ENCODE data around the gene CLDN15.
"Not testable (repeated sequence)": the region's sequence is repeated elsewhere in the genome, so short reads cannot be mapped to it uniquely, and the experiment has no call there.

The CLDN15 gene

GRCh38 chr7:101255796-101256195 is 18.2 kb upstream of the CLDN15 start:
- DNase-seq (ENCODE audit: insufficient read length, low spot score) (no peak), FAIRE-seq (no peak)
- TF ChIP-seq POLR2A (IDR thresholded peaks at IDR 0.05; ENCODE audit: low read depth, low read length), result no peak

DNA sequence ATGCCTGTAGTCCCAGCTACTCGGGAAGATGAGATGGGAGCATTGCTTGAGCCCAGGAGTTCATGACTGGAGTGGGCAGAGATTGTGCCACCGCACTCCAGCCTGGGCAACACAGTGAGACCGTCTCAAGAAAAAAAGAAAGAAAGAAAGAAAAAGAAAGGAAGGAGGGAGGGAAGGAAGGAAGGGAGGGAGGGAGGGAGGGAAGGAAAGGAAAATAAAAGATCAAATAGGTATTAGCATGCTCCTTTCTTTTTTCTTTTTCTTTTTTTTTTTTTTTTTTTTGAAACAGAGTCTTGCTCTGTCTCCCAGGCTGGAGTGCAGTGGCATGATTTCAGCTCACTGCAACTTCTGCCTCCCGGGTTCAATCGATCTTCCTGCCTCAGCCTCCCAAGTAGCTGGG is 15.6 kb upstream of the CLDN15 start:
- not testable (repeated sequence) for FAIRE-seq; DNase-seq (ENCODE audit: insufficient read length, low spot score)

DNA sequence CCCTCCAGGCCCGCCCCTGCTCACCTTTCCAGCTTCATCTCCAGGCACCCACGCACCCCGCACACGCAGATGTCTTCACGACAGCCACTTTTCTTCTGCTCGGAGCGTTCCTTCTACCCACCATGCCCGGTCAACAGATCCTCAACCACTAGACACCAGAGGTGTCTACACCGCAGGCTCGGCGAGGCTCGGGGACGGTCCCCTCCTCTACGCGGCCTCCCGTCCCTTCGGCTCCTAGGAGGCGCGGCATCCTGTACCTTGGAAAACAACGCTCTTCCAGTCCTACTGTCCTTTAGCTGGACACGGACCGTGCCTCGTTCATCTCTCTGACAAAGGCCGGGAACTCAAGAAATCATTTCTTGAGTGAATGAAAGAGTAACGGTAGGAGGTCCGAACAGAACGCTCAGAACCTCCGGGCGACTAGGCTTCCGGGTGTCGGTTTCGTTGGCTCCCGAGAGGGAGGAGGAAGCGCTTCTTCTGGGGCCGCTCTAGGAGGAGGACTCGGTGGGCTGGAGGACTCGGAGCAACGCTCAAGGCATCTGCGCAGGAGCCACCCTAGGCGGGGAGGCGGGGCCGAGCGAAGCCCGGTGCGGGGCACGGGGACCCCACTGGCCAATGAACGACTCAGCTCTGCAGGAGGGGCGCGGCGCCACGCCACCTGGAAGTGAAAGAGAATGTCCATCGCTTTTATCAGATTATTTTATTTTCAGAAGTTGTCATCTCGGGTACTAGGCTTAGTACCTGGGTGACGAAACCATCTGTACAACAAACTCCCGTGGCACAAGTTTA is 14.5 kb upstream of the CLDN15 start:
- TF ChIP-seq POLR2A (IDR thresholded peaks at IDR 0.05; ENCODE audit: low read depth, low read length), result peak; percentile 60
- FAIRE-seq (no peak), DNase-seq (ENCODE audit: insufficient read length, low spot score) (peak; percentile 97)

- no peak for TF ChIP-seq POLR2A (IDR thresholded peaks at IDR 0.05; ENCODE audit: low read depth, low read length)
- no peak for DNase-seq (ENCODE audit: insufficient read length, low spot score)
- FAIRE-seq, result no peak
Observed at GRCh38 chr7:101250324-101250723, 12.7 kb upstream of the CLDN15 start.

DNA sequence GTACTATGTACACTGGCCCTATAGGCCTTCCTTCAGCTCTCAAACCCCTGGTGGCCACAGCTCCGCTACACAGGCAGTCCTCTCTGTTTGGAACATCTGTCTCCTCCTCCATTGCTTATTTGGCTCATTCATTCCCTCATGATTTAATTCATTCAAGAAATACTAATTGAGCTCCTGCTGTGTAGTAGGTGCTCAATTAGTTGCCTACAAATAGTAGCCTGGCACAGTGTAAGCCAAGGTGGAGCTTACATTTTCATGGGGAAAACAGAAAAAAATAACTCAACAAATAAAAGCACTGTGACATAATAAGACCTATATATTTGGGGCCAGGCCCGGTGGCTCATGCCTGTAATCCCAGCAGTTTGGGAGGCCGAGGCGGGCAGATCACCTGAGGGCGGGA is 10.7 kb upstream of the CLDN15 start:
- TF ChIP-seq POLR2A (IDR thresholded peaks at IDR 0.05; ENCODE audit: low read depth, low read length), result no peak
- FAIRE-seq (no peak), DNase-seq (ENCODE audit: insufficient read length, low spot score) (no peak)

DNA sequence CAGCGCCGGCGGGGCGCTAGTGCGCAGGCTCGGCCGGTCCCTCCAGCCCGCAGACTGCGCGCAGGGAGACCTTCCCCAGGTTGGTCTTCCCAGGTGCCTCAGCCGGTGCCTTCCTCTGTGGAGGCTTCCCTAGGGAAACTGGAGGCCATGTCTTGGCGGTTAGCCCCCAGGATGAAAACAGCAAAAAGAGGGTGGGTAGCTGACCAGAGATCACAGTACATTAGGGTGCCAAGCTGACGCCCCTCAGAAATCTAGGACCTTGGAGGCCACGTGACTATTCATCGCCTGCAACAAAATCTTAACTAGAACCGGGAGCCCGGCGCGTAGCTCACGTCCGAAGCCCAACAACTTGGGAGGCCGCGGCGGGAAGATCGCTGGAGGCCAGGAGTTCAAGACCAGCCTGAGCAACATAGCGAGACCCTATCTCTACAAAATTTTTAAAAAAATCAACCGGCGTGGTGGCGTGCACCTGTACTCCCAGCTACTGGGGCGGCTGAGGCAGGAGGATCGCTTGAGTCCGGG is 7.6 kb upstream of the CLDN15 start:
- TF ChIP-seq POLR2A (IDR thresholded peaks at IDR 0.05; ENCODE audit: low read depth, low read length), result peak; percentile 67; the same call in 1 of the 2 replicates
- DNase-seq (ENCODE audit: insufficient read length, low spot score) (no peak), FAIRE-seq (no peak)

DNA sequence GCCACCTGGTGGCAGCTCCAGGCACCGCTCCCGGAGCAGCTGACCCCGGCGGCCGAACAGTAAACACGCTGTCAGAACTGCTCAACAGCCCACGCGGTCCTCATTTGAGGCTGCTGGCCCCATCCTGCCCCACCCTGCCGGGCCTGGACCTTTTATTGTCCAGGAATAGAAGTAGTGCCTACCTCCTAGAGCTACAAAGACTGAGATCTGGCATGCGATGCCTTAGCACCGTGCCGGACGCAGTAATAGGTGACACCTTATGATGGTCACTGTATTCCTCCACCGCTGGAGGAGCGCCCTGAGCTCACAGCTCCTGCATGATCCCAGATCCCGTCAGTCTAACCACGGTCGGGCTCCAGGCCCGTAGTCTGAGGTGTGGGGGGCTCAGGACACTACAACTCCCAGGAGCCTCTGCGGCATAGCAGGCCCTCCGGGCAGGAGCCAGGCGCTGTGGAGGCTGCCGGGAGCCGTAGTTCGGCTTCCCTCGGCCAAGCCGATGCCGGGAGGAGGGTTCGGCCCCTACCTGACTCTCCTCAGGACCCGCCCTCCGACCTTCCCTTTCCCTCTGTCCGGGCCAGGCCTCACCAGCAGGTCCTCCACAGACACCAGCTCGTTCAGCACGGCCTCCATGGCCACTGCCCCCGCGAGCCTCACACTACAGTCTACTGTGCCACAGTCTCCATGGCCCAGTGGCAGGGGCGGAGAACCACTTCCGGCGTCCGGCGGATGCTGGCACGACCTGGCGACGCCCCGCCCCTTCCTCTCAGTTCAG is 7.0 kb upstream of the CLDN15 start, which contains the start of gene FIS1:
FIS1 (minus strand) TSS at position 707 of the 772 bp plus-strand sequence; CDS start at position 630, 77 bp downstream.
- no peak; the same call in 1 of the 2 replicates for TF ChIP-seq POLR2A (IDR thresholded peaks at IDR 0.05; ENCODE audit: low read depth, low read length)
- no peak for FAIRE-seq
- DNase-seq (ENCODE audit: insufficient read length, low spot score), result peak; percentile 95

- no peak for DNase-seq (ENCODE audit: insufficient read length, low spot score)
- no peak for TF ChIP-seq POLR2A (IDR thresholded peaks at IDR 0.05; ENCODE audit: low read depth, low read length)
- FAIRE-seq, result no peak
Observed at GRCh38 chr7:101243646-101244374, 6.2 kb upstream of the CLDN15 start.

GRCh38 chr7:101241443-101242349 is 4.1 kb upstream of the CLDN15 start:
- FAIRE-seq (no peak), DNase-seq (ENCODE audit: insufficient read length, low spot score) (no peak)
- TF ChIP-seq POLR2A (IDR thresholded peaks at IDR 0.05; ENCODE audit: low read depth, low read length), result no peak

GRCh38 chr7:101241015-101241363 is 3.4 kb upstream of the CLDN15 start:
- no peak for FAIRE-seq
- TF ChIP-seq POLR2A (IDR thresholded peaks at IDR 0.05; ENCODE audit: low read depth, low read length), result no peak
- DNase-seq (ENCODE audit: insufficient read length, low spot score), result no peak

GRCh38 chr7:101240226-101241014 is 2.8 kb upstream of the CLDN15 start:
- no peak for FAIRE-seq
- no peak for DNase-seq (ENCODE audit: insufficient read length, low spot score)
- no peak for TF ChIP-seq POLR2A (IDR thresholded peaks at IDR 0.05; ENCODE audit: low read depth, low read length)

- FAIRE-seq, result no peak
- DNase-seq (ENCODE audit: insufficient read length, low spot score), result no peak
- no peak for TF ChIP-seq POLR2A (IDR thresholded peaks at IDR 0.05; ENCODE audit: low read depth, low read length)
Observed at GRCh38 chr7:101239951-101240220, 2.3 kb upstream of the CLDN15 start.

Measured in H54 (cell line).